H1 (cell line): ENCODE measurements around the gene MLN. TPM values are rescaled to one million over a fixed set of nuclear protein-coding genes. Genes with fewer than 3 reads are reported as not detected.

Experiments used
- CTCF ChIA-PET: fragments of 300-600 bp; sonication (Branson Sonifier 250); formaldehyde crosslinking; loops from one replicate; lab custom pipeline; 2021; ENCODE audit not compliant: partially characterized antibody; lab: Charles Lee
- POLR2A ChIA-PET: fragments of 300-600 bp; sonication (Branson Sonifier 250); formaldehyde crosslinking; loops from one replicate; lab custom pipeline; 2021; ENCODE audit warnings: inconsistent platforms; ENCODE audit not compliant: partially characterized antibody; lab: Charles Lee
- DNase-seq, 2 experiments: peaks; one replicate each; pipeline versions ENCODE4 v3.0.0 to v3.0.0-alpha.2; 2010 to 2022; ENCODE audit warnings: low spot score in 2 of 2, low read depth in 1 of 2, mixed read lengths in 1 of 2
- FAIRE-seq: peaks from 2 replicates; lab custom pipeline; 2011; peaks lifted over from hg19 to GRCh38; lab: Jason Lieb, UNC
- H2AFZ ChIP-seq: 2 replicates; pipeline ENCODE4 v1.8.1; 2012; ENCODE audit warnings: low read length, inconsistent platforms
- H2AK5ac ChIP-seq: 2 replicates; pipeline ENCODE4 v1.6.1; 2013; ENCODE audit warnings: low read depth, low read length
- H2BK120ac ChIP-seq: replicated peaks from 2 replicates; pipeline ENCODE3; 2013; ENCODE audit warnings: low read depth, low read length, inconsistent platforms
- H2BK12ac ChIP-seq: 2 replicates; pipeline ENCODE4 v1.6.1; 2013; ENCODE audit warnings: low read depth, low read length
- H2BK15ac ChIP-seq: 2 replicates; pipeline ENCODE4 v1.6.1; 2013; ENCODE audit warnings: low read length
- H2BK20ac ChIP-seq: 2 replicates; pipeline ENCODE4 v1.6.1; 2013; ENCODE audit warnings: low read length
- H2BK5ac ChIP-seq: 2 replicates; pipeline ENCODE4 v1.6.1; 2013; ENCODE audit warnings: low read depth, low read length
- H3K14ac ChIP-seq: 2 replicates; pipeline ENCODE4 v1.6.1; 2013; ENCODE audit warnings: inconsistent platforms; ENCODE audit not compliant: insufficient read length
- H3K18ac ChIP-seq: 2 replicates; pipeline ENCODE4 v1.6.1; 2013; ENCODE audit warnings: low read length; ENCODE audit errors: extremely low read depth
- H3K23ac ChIP-seq: 2 replicates; pipeline ENCODE4 v1.6.1; 2013; ENCODE audit warnings: inconsistent platforms; ENCODE audit not compliant: insufficient read length
- H3K23me2 ChIP-seq: 2 replicates; pipeline ENCODE4 v1.6.1; 2013; ENCODE audit warnings: low read depth, low read length
- H3K27ac ChIP-seq: 2 replicates; pipeline ENCODE4 v1.6.1; 2011; ENCODE audit warnings: low read depth, low read length, inconsistent platforms
- H3K27me3 ChIP-seq, 4 experiments: replicated peaks in 1 of 4; 1 replicate in 1 of 4; 2 replicates in 3 of 4; pipeline versions ENCODE4 v1.6.1 to v1.8.1; 2011 to 2013; ENCODE audit warnings: low read length in 3 of 4, mild to moderate bottlenecking in 3 of 4, inconsistent platforms in 2 of 4, mixed read lengths in 2 of 4, moderate library complexity in 1 of 4; ENCODE audit not compliant: control insufficient read depth in 3 of 4, insufficient read depth in 3 of 4; ENCODE audit errors: extremely low read depth in 1 of 4
- H3K36me3 ChIP-seq, 4 experiments: 2 replicates each; pipeline versions ENCODE4 v1.6.1 to v1.8.1; 2011 to 2013; ENCODE audit warnings: mild to moderate bottlenecking in 4 of 4, low read length in 3 of 4, moderate library complexity in 2 of 4, control low read depth in 1 of 4, inconsistent platforms in 1 of 4; ENCODE audit not compliant: insufficient read depth in 4 of 4, control insufficient read depth in 2 of 4
- H3K4ac ChIP-seq: replicated peaks from 2 replicates; pipeline ENCODE3; 2013; ENCODE audit warnings: low read length, low read depth, mixed read lengths, inconsistent platforms; ENCODE audit not compliant: insufficient read length
- H3K4me1 ChIP-seq, 4 experiments: replicated peaks in 1 of 4; 1 replicate in 1 of 4; 2 replicates in 3 of 4; pipeline versions ENCODE4 v1.6.1 to v1.8.1; 2011 to 2013; ENCODE audit warnings: low read length in 3 of 4, inconsistent platforms in 2 of 4, mixed read lengths in 1 of 4; ENCODE audit not compliant: insufficient read depth in 4 of 4, control insufficient read depth in 3 of 4
- H3K4me2 ChIP-seq, 2 experiments: 2 replicates each; pipeline versions ENCODE4 v1.6.1 to v1.8.1; 2011 to 2013; ENCODE audit warnings: low read depth in 2 of 2, low read length in 2 of 2, control low read depth in 1 of 2, inconsistent platforms in 1 of 2, mild to moderate bottlenecking in 1 of 2; ENCODE audit not compliant: insufficient read depth in 1 of 2
- H3K4me3 ChIP-seq, 4 experiments: fragments of 200-600, 300-600 bp in 1 of 4; sonication (generic), shearing (Covaris generic), sonication (Bioruptor Twin) in 1 of 4; 2 replicates each; pipeline versions ENCODE4 v1.5.1 to v1.8.1; 2011 to 2016; ENCODE audit warnings: low read length in 4 of 4, low read depth in 3 of 4, control low read depth in 2 of 4, inconsistent platforms in 2 of 4, mild to moderate bottlenecking in 2 of 4, mixed read lengths in 1 of 4, moderate library complexity in 1 of 4; ENCODE audit not compliant: insufficient read depth in 2 of 4; ENCODE audit errors: extremely low read depth in 1 of 4
- H3K56ac ChIP-seq: replicated peaks from 2 replicates; pipeline ENCODE3; 2013; ENCODE audit warnings: low read depth, mild to moderate bottlenecking, mixed read lengths, low read length, inconsistent platforms; ENCODE audit not compliant: insufficient read length
- H3K79me1 ChIP-seq: 2 replicates; pipeline ENCODE4 v1.6.1; 2013; ENCODE audit warnings: low read depth, low read length, control low read depth
- H3K79me2 ChIP-seq, 2 experiments: 2 replicates each; pipeline versions ENCODE4 v1.6.1 to v1.8.1; 2012 to 2013; ENCODE audit warnings: low read length in 2 of 2, mild to moderate bottlenecking in 2 of 2, inconsistent platforms in 1 of 2; ENCODE audit not compliant: insufficient read depth in 2 of 2, control insufficient read depth in 1 of 2
- H3K9ac ChIP-seq, 4 experiments: replicated peaks in 1 of 4; 1 replicate in 1 of 4; 2 replicates in 3 of 4; pipeline versions ENCODE4 v1.6.1 to v1.8.1; 2011 to 2013; ENCODE audit warnings: low read depth in 3 of 4, low read length in 3 of 4, control low read depth in 2 of 4, mild to moderate bottlenecking in 2 of 4, moderate library complexity in 2 of 4, inconsistent platforms in 1 of 4; ENCODE audit errors: extremely low read depth in 1 of 4
- H3K9me3 ChIP-seq, 2 experiments: 2 replicates each; pipeline versions ENCODE4 v1.6.1 to v1.8.1; 2012 to 2013; ENCODE audit warnings: mild to moderate bottlenecking in 2 of 2, moderate library complexity in 2 of 2, control low read depth in 1 of 2, inconsistent platforms in 1 of 2, low read depth in 1 of 2, low read length in 1 of 2, mixed read lengths in 1 of 2; ENCODE audit not compliant: insufficient read depth in 2 of 2
- H4K20me1 ChIP-seq, 2 experiments: replicated peaks in 1 of 2; 2 replicates each; pipeline versions ENCODE3 to v1.8.1; 2011 to 2013; ENCODE audit warnings: inconsistent platforms in 2 of 2, low read length in 2 of 2, mild to moderate bottlenecking in 1 of 2; ENCODE audit not compliant: insufficient read depth in 2 of 2, control insufficient read depth in 1 of 2
- H4K5ac ChIP-seq: 2 replicates; pipeline ENCODE4 v1.6.1; 2013; ENCODE audit warnings: low read length, low read depth, mixed read lengths, inconsistent platforms; ENCODE audit not compliant: insufficient read length
- H4K8ac ChIP-seq: 2 replicates; pipeline ENCODE4 v1.8.0; 2013; ENCODE audit warnings: mild to moderate bottlenecking, moderate library complexity, low read length, inconsistent platforms; ENCODE audit not compliant: insufficient read depth; ENCODE audit errors: extremely low read depth
- H4K91ac ChIP-seq: replicated peaks from 2 replicates; pipeline ENCODE3; 2013; ENCODE audit warnings: low read length, mixed read lengths, inconsistent platforms; ENCODE audit not compliant: insufficient read length
- CHD2 ChIP-seq: IDR thresholded peaks from 2 replicates; pipeline ENCODE4 v1.6.1; 2012; ENCODE audit warnings: low read length, improper control_type of control experiment
- E2F6 ChIP-seq: IDR thresholded peaks from 2 replicates; pipeline ENCODE4 v1.6.1; 2012; ENCODE audit warnings: inconsistent platforms
- GABPA ChIP-seq: IDR thresholded peaks from 2 replicates; pipeline ENCODE4 v1.6.1; 2011; ENCODE audit warnings: mild to moderate bottlenecking, low read length, moderate library complexity, borderline replicate concordance; ENCODE audit not compliant: insufficient read depth
- HDAC6 ChIP-seq: IDR thresholded peaks from one replicate; pipeline ENCODE4 v1.7.1; 2012; ENCODE audit warnings: low read depth, mild to moderate bottlenecking, inconsistent platforms, low read length, moderate library complexity
- POLR2AphosphoS5 ChIP-seq: IDR thresholded peaks from 2 replicates; pipeline ENCODE4 v1.6.1; 2011; ENCODE audit warnings: low read depth, low read length
- SIX5 ChIP-seq: IDR thresholded peaks from 2 replicates; pipeline ENCODE4 v1.6.1; 2011; ENCODE audit warnings: mild to moderate bottlenecking, low read depth, low read length
- TCF12 ChIP-seq: IDR thresholded peaks from 2 replicates; pipeline ENCODE4 v1.6.1; 2011; ENCODE audit warnings: low read depth, mild to moderate bottlenecking, low read length
- ZNF274 ChIP-seq: IDR thresholded peaks from 2 replicates; pipeline ENCODE4 v1.7.0; 2012; ENCODE audit warnings: low read length, borderline replicate concordance; ENCODE audit errors: extremely low read depth
- WGBS, 2 experiments: shearing (Covaris generic) in 1 of 2; methylation state at CpG; one replicate each; pipeline versions ENCODE4 v1.1.6 to v1.1.7; 2013 to 2015; ENCODE audit warnings: low lambda C conversion rate in 2 of 2, mixed read lengths in 2 of 2, inconsistent platforms in 1 of 2, low coverage in 1 of 2, missing lambda C conversion rate in 1 of 2; ENCODE audit not compliant: insufficient replicate concordance in 2 of 2, insufficient coverage in 1 of 2, insufficient read length in 1 of 2; ENCODE audit errors: extremely low coverage in 1 of 2, missing lambda C conversion rate in 1 of 2; 5-methylcytosine and 5-hydroxymethylcytosine counted together
- polyA plus RNA-seq, 7 experiments: library from polyadenylated mRNA; depleted of rRNA in 3 of 7; stranded (reverse) in 5 of 7; unstranded in 2 of 7; fragments of >200 nt in 5 of 7; fragments of 200-250 nt in 2 of 7; gene quantifications; 1 replicate in 5 of 7; 2 replicates in 1 of 7; 4 replicates in 1 of 7; pipeline versions ENCODE4 v1.2.1 to v1.2.3, GENCODE V29; 2011 to 2013; ENCODE audit warnings: missing spikeins in 2 of 7, mixed read lengths in 2 of 7
- total RNA-seq: library from RNA; stranded (reverse); fragmentation: NEBNext Ultra II Directional; extraction: Animal tissue kit (Norgen Biotek cat#: 25700); gene quantifications from 2 replicates; pipeline ENCODE4 v1.2.1, GENCODE V29; 2021

MLN gene
- total and polyA plus RNA-seq, 2 of the 8 experiments (the other 6 are each of a cell fraction or from before 2014, with no cell fraction given) = not detected

GRCh38 chr6:33841868-33842267 lies 38.1 kb upstream of the MLN start:
- Histone ChIP-seq H3K79me2 (no peaks in the 10 kb centered on the region), H3K9me3 (peaks cover 4 to 6% of the 10 kb centered on the region in 2 experiments; a peak in 3 of 4 replicates), H2BK15ac (no peak overlapping the region), H2BK120ac (no peak overlapping the region), H2AK5ac (no peak overlapping the region), H2AFZ (no peak overlapping the region), H2BK20ac (0 out of 2 replicates have a peak overlapping the region, but pooled peaks have one; percentile 61), H3K14ac (no peak overlapping the region), H4K5ac (no peak overlapping the region)
- TF ChIP-seq GABPA = no peak
- TF ChIP-seq POLR2AphosphoS5 = no peak
- no peak for TF ChIP-seq HDAC6
- TF ChIP-seq SIX5 = no peak
- no peak for TF ChIP-seq TCF12
- no peak for TF ChIP-seq ZNF274
- TF ChIP-seq E2F6 = no peak
- TF ChIP-seq CHD2 = no peak
- TF ChIP-seq, all 59 proteins: peak for 0
- H4K91ac ChIP-seq = no peak overlapping the region
- H3K27ac ChIP-seq = no peak overlapping the region
- peaks cover 0 to 19% (median 11%) of the 10 kb centered on the region in 4 experiments; a peak in 6 of 7 replicates for H3K4me1 ChIP-seq
- no peak for FAIRE-seq
- H4K20me1 ChIP-seq = no peaks in the 10 kb centered on the region
- no peak overlapping the region for H3K23ac ChIP-seq
- no peak overlapping the region for H4K8ac ChIP-seq
- no peaks in the 10 kb centered on the region for H3K23me2 ChIP-seq
- no peak overlapping the region for H2BK5ac ChIP-seq
- no peaks in the 10 kb centered on the region for H3K79me1 ChIP-seq
- H3K27me3 ChIP-seq = 0 out of 7 replicates have a peak, but pooled peaks cover 0 to 3% (median 0%) of the 10 kb centered on the region in 4 experiments
- 0 out of 2 replicates have a peak overlapping the region, but pooled peaks have one; percentile 27 for H2BK12ac ChIP-seq
- H3K36me3 ChIP-seq = no peaks in the 10 kb centered on the region
- no peak overlapping the region for H3K9ac ChIP-seq
- POLR2A ChIA-PET = interaction anchor here (1.0 to 1.5 kb wide), 2 partner anchors 14 to 127 kb away, joined by 3 read pairs; no protein-coding TSS in a partner anchor
- CTCF ChIA-PET = interaction anchor here (0.6 to 5.5 kb wide), 11 partner anchors 9 to 211 kb away, joined by 3 to 49 read pairs (median 5); no protein-coding TSS in a partner anchor
- H3K18ac ChIP-seq = no peak overlapping the region
- H3K4me3 ChIP-seq = no peak overlapping the region
- H3K4me2 ChIP-seq = no peak overlapping the region
- H3K4ac ChIP-seq = no peak overlapping the region
- whole genome bisulfite sequencing, 2 experiments = 90% methylated on average over 4 of the region's 4 CpGs; no CpG with 5 or more reads in 1 of the 2 experiments
- no peak for DNase-seq
- no peak overlapping the region for H3K56ac ChIP-seq
